ENCODE data around the gene FZD1. TPM values are rescaled to one million over a fixed set of nuclear protein-coding genes. Genes with fewer than 3 reads are reported as not detected.

Gene FZD1
- total and polyA plus RNA-seq, 2 of the 13 experiments (the other 11 are each of a cell fraction or from before 2014, with no cell fraction given): 0.22 to 0.80 TPM

DNA sequence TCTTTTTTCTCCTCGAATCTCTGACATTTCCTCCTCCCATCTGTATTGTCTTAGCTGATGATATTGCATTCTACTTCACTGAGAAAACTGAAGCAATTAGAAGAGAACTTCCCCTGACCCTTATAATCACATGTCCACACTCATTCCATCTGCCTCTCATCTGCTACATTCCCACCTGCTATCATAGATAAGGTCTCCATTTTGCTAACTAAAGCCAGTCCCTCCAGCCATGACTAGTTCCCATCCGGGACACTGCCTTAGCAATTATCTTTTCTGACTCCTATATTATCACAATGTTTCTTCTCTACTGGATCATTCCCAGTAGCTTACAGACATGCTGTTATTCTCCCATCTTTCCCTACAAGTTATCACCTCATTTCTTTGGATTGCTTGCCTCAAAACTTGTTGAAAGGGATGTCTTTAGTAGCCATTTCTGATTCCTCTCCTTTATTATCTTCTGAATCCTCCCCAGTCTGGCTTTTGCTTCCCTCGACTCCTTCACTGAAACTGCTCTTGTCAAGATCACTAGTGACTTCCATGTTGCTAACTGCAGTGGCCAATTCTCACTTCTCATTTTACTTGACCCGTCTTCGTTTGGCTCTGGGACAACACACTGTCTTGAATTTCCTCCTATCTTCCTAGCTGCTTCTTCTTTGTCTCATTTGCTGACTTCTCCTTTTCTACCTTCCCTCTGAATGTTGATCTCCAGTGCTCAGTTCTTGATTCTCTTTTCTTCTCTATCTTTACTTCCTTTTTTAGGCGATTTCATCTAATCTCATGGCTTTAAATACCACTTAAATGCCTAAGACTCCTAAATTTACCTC is 35.9 kb downstream of the FZD1 start:
- no peaks in the 10 kb centered on the region for H3K79me2 ChIP-seq (ENCODE audit: insufficient read depth, low read length)
- no peak overlapping the region for H3K27ac ChIP-seq (ENCODE audit: extremely low read length, insufficient read depth, low read length)
- no peaks in the 10 kb centered on the region for H3K27me3 ChIP-seq (ENCODE audit: control insufficient read depth in 1 of 2, insufficient read depth in 2 of 2, low read length in 2 of 2)
- ATAC-seq (no peak), FAIRE-seq (no peak), DNase-seq (ENCODE audit: low spot score) (no peak)
- H2AFZ ChIP-seq (ENCODE audit: low read length): no peak overlapping the region
- CTCF ChIA-PET (ENCODE audit: low intra/inter-chr PET ratio, low total read pairs): no interaction called here
- H3K4me3 ChIP-seq (replicated peaks in 1 of 3; ENCODE audit: insufficient read depth in 1 of 3, low read depth in 2 of 3, low read length in 3 of 3): no peak overlapping the region
- H3K4me1 ChIP-seq (ENCODE audit: insufficient read depth, low read length): no peaks in the 10 kb centered on the region
- POLR2A ChIA-PET: no interaction called here
- H3K36me3 ChIP-seq (replicated peaks in 1 of 2; ENCODE audit: control insufficient read depth in 1 of 2, insufficient read depth in 2 of 2, low read length in 2 of 2): no peaks in the 10 kb centered on the region
- WGBS (ENCODE audit: low lambda C conversion rate): 7% methylated on average over 6 of the region's 6 CpGs
- no peak overlapping the region for H3K4me2 ChIP-seq (ENCODE audit: low read depth, low read length)
- no peaks in the 10 kb centered on the region for H4K20me1 ChIP-seq (ENCODE audit: insufficient read depth, low read length)
- BruUV-seq (replicated peaks): no TSS peak
- H3K9me3 ChIP-seq (ENCODE audit: low read length): no peaks in the 10 kb centered on the region
- intact Hi-C loops (cut with micrococcal nuclease; ENCODE audit: unreplicated experiment): no loop called here
- H3K9ac ChIP-seq (ENCODE audit: insufficient read depth, low read depth, low read length): no peak overlapping the region
- in situ Hi-C loops (cut with HindIII; ENCODE audit: extremely low pct_ligation_motif_present, low pct_unique_long_range_greater_than_20kb): no loop called here
- no peak for TF ChIP-seq TARDBP (CRISPR knock-in tag; IDR thresholded peaks at IDR 0.05)
- no peak for TF ChIP-seq ZMYM2 (CRISPR knock-in tag; IDR thresholded peaks at IDR 0.05)
- no peak for TF ChIP-seq ISL2 (CRISPR knock-in tag; IDR thresholded peaks at IDR 0.05)
- TF ChIP-seq, protein P1, sequence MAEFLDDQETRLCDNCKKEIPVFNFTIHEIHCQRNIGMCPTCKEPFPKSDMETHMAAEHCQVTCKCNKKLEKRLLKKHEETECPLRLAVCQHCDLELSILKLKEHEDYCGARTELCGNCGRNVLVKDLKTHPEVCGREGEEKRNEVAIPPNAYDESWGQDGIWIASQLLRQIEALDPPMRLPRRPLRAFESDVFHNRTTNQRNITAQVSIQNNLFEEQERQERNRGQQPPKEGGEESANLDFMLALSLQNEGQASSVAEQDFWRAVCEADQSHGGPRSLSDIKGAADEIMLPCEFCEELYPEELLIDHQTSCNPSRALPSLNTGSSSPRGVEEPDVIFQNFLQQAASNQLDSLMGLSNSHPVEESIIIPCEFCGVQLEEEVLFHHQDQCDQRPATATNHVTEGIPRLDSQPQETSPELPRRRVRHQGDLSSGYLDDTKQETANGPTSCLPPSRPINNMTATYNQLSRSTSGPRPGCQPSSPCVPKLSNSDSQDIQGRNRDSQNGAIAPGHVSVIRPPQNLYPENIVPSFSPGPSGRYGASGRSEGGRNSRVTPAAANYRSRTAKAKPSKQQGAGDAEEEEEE (CRISPR knock-in tag; IDR thresholded peaks at IDR 0.05; ENCODE audit: borderline replicate concordance): no peak
- no peak for TF ChIP-seq ZNF33B (CRISPR knock-in tag; IDR thresholded peaks at IDR 0.05)
- no peak for TF ChIP-seq PRMT3 (CRISPR knock-in tag; IDR thresholded peaks at IDR 0.05; ENCODE audit: borderline replicate concordance, low read depth)
- TF ChIP-seq ZNF841 (CRISPR knock-in tag; IDR thresholded peaks at IDR 0.05; ENCODE audit: borderline replicate concordance): no peak
- no peak for TF ChIP-seq BHLHE40 (IDR thresholded peaks at IDR 0.05; ENCODE audit: low read length)
